ENCODE results near the gene ERBB4.

ERBB4 gene

DNA sequence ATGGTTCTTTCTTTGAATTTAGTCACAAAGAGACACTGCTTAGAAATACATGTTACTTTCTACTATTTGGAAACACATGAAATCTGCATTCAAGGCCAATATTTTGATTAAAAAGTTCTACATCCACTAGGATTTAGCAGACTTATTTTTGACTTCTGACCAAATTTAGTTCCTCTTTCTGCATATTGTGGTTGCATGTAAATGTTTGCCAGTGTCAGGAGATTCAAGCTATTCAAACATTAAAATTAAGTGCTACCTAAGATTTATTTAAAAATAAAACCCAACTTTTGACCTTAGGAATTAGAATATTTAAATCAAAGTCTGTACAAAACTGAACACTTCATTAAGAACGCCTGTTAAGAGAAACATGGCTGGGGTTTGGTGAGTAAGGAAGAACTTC, 1091.1 kb downstream of the ERBB4 start:
- Histone ChIP-seq H3K79me2 (no peaks in the 10 kb centered on the region), H3K4me2 (ENCODE audit: low read length) (no peak overlapping the region), H3K4me3 (ENCODE audit: low read depth, low read length) (no peak overlapping the region), H3K4me1 (no peaks in the 10 kb centered on the region), H2AFZ (no peak overlapping the region), H3K9ac (no peak overlapping the region), H3K9me3 (ENCODE audit: control insufficient read depth, low read length) (no peaks in the 10 kb centered on the region), H3K27ac (no peak overlapping the region), H3K27me3 (ENCODE audit: control insufficient read depth, insufficient read depth, low read length) (no peaks in the 10 kb centered on the region), H3K36me3 (ENCODE audit: control insufficient read depth, insufficient read depth, low read length) (no peaks in the 10 kb centered on the region)
- TF ChIP-seq, protein P1, sequence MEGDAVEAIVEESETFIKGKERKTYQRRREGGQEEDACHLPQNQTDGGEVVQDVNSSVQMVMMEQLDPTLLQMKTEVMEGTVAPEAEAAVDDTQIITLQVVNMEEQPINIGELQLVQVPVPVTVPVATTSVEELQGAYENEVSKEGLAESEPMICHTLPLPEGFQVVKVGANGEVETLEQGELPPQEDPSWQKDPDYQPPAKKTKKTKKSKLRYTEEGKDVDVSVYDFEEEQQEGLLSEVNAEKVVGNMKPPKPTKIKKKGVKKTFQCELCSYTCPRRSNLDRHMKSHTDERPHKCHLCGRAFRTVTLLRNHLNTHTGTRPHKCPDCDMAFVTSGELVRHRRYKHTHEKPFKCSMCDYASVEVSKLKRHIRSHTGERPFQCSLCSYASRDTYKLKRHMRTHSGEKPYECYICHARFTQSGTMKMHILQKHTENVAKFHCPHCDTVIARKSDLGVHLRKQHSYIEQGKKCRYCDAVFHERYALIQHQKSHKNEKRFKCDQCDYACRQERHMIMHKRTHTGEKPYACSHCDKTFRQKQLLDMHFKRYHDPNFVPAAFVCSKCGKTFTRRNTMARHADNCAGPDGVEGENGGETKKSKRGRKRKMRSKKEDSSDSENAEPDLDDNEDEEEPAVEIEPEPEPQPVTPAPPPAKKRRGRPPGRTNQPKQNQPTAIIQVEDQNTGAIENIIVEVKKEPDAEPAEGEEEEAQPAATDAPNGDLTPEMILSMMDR (IDR thresholded peaks at IDR 0.05), result no peak

DNA sequence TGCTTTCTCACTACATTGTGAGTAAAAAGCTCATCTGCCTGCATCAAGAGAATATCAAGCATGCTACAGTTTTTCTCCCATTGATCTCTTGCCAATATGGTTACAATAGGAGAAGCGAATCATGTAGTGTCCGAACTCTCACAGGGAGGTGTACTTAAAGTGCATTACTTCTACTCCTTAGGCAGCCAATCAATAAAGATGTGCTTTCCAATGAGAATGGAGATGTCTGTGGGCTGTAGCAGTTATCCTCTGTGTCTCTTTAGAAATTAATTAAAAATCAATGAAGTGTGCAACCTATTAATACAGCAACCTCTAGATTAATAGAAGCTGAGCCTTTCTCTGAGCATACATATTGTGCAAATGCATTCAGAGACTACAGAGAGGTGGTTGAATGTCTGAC, 1098.5 kb downstream of the ERBB4 start:
- Histone ChIP-seq H3K4me1 (peaks cover 9% of the 10 kb centered on the region), H3K27me3 (ENCODE audit: control insufficient read depth, insufficient read depth, low read length) (no peaks in the 10 kb centered on the region), H3K4me3 (ENCODE audit: low read depth, low read length) (no peak overlapping the region), H3K9ac (no peak overlapping the region), H3K27ac (no peak overlapping the region), H3K79me2 (no peaks in the 10 kb centered on the region), H3K4me2 (ENCODE audit: low read length) (no peak overlapping the region), H2AFZ (no peak overlapping the region), H3K36me3 (ENCODE audit: control insufficient read depth, insufficient read depth, low read length) (no peaks in the 10 kb centered on the region), H3K9me3 (ENCODE audit: control insufficient read depth, low read length) (no peaks in the 10 kb centered on the region)
- TF ChIP-seq, protein P1 (IDR thresholded peaks at IDR 0.05), result no peak

DNA sequence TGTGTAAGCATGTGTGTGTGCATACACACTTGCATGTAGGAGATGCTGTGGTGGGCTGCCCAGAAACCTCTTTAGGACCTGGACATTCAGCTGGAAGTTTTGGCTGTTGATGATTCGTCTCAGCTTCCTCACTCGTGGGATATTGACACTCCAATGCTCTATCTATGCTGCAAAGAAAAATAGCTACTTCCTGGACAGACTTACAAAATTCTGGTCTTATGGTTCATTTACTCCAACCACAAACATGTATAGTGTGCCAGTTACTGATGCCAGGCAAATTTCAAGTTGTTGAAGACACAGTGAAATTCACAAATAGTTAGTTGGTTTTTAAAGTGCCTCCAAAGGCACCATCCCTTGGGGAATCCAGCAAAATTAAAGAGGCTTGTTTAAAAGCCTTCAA, 1099.6 kb downstream of the ERBB4 start:
- no peaks in the 10 kb centered on the region for H3K9me3 ChIP-seq (ENCODE audit: control insufficient read depth, low read length)
- H3K27ac ChIP-seq, result no peak overlapping the region
- no peaks in the 10 kb centered on the region for H3K36me3 ChIP-seq (ENCODE audit: control insufficient read depth, insufficient read depth, low read length)
- no peak overlapping the region for H2AFZ ChIP-seq
- no peak overlapping the region for H3K9ac ChIP-seq
- H3K27me3 ChIP-seq (ENCODE audit: control insufficient read depth, insufficient read depth, low read length), result no peaks in the 10 kb centered on the region
- no peaks in the 10 kb centered on the region for H3K79me2 ChIP-seq
- H3K4me1 ChIP-seq, result peaks cover 9% of the 10 kb centered on the region
- no peak overlapping the region for H3K4me2 ChIP-seq (ENCODE audit: low read length)
- no peak overlapping the region for H3K4me3 ChIP-seq (ENCODE audit: low read depth, low read length)
- TF ChIP-seq, protein P1 (IDR thresholded peaks at IDR 0.05), result no peak

DNA sequence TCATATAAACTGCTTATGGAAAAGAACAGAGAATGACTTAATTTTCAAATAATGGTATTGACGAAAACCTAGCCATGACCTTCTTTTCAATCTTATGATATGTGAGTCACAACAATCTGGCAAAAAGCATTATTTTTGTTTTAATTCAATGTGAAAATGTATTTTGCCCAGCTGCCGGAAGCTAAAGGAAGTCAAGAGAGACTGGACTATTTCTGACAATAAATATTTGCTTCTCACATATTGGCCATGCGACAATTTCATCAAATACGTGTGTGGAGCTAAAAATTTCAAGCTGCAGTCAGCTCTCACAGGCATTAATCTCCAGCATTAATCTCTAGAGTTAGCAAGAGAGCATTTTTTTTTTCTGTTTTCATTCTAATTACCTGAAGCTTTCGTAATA, 1101.2 kb downstream of the ERBB4 start:
- Histone ChIP-seq H3K36me3 (ENCODE audit: control insufficient read depth, insufficient read depth, low read length) (no peaks in the 10 kb centered on the region), H3K4me1 (peaks cover 9% of the 10 kb centered on the region), H3K79me2 (no peaks in the 10 kb centered on the region), H3K4me2 (ENCODE audit: low read length) (peak overlapping the region; percentile 58), H3K27ac (no peak overlapping the region), H3K9me3 (ENCODE audit: control insufficient read depth, low read length) (no peaks in the 10 kb centered on the region), H2AFZ (peak overlapping the region; percentile 56), H3K27me3 (ENCODE audit: control insufficient read depth, insufficient read depth, low read length) (no peaks in the 10 kb centered on the region), H3K9ac (no peak overlapping the region), H3K4me3 (ENCODE audit: low read depth, low read length) (peak overlapping the region; percentile 32)
- TF ChIP-seq, protein P1 (IDR thresholded peaks at IDR 0.05), result no peak

DNA sequence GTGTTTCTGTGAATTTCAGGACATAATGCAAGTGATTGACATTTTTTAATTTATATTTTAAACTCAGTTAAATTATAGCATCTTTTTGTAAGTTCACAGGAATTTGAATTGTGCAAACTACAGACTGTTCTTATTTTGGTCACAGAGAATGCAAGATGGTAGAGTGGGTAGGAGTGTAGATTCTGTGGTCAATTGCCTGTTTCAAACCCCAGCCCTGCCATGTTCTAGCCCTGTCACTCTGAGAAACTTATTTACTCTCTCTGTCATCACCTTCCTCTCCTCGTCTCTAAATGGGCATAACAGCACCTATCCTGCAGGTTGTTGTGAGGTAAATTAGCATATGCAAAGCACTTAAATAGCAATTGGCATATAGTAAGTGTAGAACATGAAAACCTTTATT, 1102.4 kb downstream of the ERBB4 start:
- Histone ChIP-seq H3K36me3 (ENCODE audit: control insufficient read depth, insufficient read depth, low read length) (no peaks in the 10 kb centered on the region), H2AFZ (no peak overlapping the region), H3K4me2 (ENCODE audit: low read length) (no peak overlapping the region), H3K27ac (no peak overlapping the region), H3K27me3 (ENCODE audit: control insufficient read depth, insufficient read depth, low read length) (no peaks in the 10 kb centered on the region), H3K9ac (no peak overlapping the region), H3K79me2 (no peaks in the 10 kb centered on the region), H3K4me3 (ENCODE audit: low read depth, low read length) (no peak overlapping the region), H3K4me1 (peaks cover 9% of the 10 kb centered on the region), H3K9me3 (ENCODE audit: control insufficient read depth, low read length) (no peaks in the 10 kb centered on the region)
- TF ChIP-seq, protein P1 (IDR thresholded peaks at IDR 0.05), result no peak
